KBM-7 (cell line): ENCODE data around the gene SDK1.

ENCODE experiments used
- DNase-seq: peaks from one replicate; pipeline ENCODE4 v3.0.0-alpha.2; 2015
- in situ Hi-C: fragments of 300-500 bp; cut with MboI; formaldehyde crosslinking; loops from 2 replicates; pipeline ENCODE4 v1.14.3; 2020; ENCODE audit warnings: low sequenced_read_pairs, low pct_unique_long_range_greater_than_20kb, mixed read lengths

Gene SDK1

DNA sequence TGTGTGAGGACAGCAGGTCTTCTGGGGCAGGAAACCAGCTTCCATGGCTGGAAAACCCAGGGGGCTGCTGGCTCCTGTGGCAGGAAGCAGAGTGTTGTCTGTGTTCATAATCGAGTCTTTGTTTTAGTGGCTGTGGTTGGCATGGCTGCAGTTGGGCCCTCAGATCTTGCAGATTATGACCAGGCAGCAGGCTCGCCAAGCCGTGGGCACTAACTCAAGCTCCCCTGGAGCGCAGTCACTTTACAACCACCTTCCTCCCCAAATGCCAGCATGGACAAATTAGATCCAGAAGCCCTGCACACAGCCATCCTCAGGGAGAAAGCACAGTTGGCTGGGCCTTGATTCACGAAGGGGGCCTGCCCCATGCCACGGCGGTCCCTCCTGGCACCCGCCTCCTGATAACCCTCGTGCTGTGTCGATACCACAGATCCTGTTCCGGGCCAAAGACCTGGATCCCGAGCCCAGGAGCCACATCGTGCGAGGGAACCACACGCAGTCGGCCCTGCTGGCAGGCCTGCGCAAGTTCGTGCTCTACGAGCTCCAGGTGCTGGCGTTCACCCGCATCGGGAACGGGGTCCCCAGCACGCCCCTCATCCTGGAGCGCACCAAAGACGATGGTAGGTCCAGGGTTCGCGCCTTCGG lies 828.5 kb downstream of the SDK1 start:
- in situ Hi-C loops: no loop called here
- no peak for DNase-seq

DNA sequence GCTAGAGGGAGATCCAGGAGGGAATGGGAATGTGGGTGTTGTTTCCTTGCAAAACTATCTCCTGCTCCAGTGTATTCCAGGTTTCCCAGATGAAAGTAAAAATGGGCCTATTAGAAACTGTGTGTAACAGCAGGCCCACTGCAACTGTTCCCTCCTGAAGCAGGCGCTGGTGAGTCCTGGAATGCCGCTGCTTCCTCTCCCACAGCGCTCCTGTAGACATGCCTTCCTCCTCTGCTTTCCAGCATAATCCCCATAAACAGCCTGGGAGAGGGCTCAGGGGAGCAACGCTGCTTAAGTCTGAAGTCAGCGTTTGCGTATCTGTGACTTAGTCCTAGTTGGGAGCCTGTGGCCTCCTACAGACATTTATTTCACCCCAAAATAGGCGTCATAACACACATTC lies 830.0 kb downstream of the SDK1 start:
- in situ Hi-C loops: no loop called here
- DNase-seq: no peak

GRCh38 chr7:4132221-4132620 lies 831.2 kb downstream of the SDK1 start:
- in situ Hi-C loops: no loop called here
- DNase-seq: no peak

DNA sequence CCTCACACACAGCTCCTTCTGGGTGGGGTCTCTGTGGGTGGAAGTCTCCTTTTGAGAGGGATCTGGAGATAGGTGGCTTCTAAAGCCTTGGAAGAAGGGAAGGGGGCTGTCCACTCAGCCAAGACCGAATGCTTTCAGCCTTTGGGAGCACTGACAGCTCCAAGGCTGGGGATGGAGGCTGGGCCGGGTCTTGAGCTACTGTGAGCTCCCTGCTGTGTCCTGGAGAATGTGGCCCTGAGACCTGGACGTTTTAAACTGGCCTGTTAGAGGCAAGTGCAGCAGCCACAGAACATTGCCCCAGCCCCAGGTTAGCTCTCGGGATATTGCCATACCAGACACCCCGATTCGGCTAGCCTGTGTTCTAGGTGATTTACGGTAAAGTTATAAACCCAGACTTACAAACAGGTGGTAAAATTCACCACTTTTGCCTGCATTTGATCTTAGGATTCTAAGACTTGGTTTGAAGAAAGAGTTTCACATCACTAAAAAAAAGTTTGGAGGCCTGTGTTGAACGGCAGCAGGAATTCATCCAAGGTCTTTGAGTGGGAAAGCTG lies 832.5 kb downstream of the SDK1 start:
- in situ Hi-C loops: no loop called here

DNA sequence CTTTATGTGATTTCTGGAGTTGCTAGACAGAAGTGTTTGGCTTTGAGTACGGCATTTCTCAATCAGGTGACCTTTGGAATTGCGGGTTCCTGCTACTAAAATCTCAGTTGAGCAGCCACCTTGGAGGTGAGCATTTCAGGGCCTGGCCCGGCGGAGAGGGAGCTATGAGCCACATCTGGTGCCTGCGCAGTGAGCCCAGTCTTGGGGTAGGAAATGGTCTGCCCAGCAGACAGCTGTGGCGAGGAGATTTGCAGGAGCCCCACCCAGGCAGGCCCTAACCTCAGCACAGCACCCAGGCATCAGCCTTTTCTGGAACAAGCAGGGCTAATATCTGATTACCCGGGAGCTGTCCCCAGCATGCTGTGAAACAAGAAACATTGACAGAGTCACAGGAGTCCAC lies 833.2 kb downstream of the SDK1 start:
- DNase-seq: no peak
- in situ Hi-C loops: no loop called here

More for the DNA sequence above, 832.5 kb downstream of the SDK1 start:
- DNase-seq: no peak

DNA sequence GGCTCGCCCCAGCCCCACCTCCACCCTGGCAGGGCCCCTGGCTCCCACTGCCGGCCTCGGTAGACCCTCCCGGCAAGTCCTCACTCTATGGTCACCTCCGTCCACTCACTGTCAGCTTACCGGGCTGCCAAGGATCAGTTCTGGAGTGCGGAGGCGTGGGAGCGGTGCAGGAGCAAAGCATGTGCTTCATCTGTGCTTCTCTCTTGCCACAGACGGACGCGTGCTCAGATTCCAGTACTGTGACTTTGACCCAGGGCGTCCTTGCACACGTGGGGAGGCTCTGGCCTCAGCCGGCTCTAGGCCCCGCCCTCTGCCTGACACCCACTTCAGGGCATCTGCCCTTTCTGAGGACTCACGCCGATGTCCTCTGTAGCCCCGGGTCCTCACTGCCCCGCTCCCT lies 833.6 kb downstream of the SDK1 start:
- DNase-seq: no peak
- in situ Hi-C loops: no loop called here

DNA sequence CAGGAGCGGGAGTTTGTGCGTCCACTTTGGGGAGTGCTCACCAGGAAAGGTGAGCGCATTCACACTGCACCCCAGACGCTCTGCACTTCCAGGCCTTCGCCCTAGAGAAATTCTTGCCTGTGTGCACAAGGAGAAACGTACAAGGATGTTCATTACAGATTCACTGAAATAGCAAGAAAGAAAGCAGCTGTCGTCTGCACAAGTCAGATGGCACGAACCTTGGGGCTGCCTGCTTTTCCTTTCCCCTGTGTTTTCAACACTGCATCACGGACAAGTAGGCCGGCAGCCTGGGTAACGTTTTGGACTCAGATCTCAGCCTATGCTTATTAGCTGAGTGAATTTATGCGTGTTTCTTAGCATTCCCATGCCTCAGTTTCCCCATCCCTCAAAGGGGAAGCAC lies 834.2 kb downstream of the SDK1 start:
- in situ Hi-C loops: no loop called here
- no peak for DNase-seq

GRCh38 chr7:4136036-4136435 lies 835.0 kb downstream of the SDK1 start:
- in situ Hi-C loops: no loop called here
- no peak for DNase-seq

- DNase-seq: no peak
- in situ Hi-C loops: no loop called here
These were observed 835.6 kb downstream of the SDK1 start for GRCh38 chr7:4136501-4137110.

GRCh38 chr7:4137552-4137951 lies 836.5 kb downstream of the SDK1 start:
- in situ Hi-C loops: no loop called here
- DNase-seq: no peak

GRCh38 chr7:4138866-4139265 lies 837.8 kb downstream of the SDK1 start:
- DNase-seq: no peak
- in situ Hi-C loops: no loop called here

GRCh38 chr7:4139656-4140625 lies 838.9 kb downstream of the SDK1 start:
- in situ Hi-C loops: no loop called here
- DNase-seq: no peak

DNA sequence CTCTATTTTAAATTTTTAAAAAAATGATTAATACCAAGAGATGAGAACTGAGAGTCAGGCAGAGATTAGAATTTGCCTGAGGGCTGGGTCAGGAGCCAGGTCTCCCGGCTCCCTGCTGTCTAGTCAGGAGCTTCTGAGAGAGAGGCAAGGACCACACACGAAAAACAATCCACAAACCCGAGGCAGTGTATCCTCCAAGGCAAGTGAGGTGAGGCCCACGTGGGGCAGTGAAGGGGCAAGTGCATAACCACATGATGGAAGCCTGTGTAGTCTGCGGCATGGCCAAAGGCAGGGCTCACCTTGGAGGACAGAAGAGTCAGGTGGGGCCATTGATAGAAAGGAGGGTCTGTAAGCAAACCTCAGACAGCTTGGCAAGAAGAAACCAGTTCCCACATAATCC lies 839.9 kb downstream of the SDK1 start:
- DNase-seq: no peak
- in situ Hi-C loops: no loop called here

DNA sequence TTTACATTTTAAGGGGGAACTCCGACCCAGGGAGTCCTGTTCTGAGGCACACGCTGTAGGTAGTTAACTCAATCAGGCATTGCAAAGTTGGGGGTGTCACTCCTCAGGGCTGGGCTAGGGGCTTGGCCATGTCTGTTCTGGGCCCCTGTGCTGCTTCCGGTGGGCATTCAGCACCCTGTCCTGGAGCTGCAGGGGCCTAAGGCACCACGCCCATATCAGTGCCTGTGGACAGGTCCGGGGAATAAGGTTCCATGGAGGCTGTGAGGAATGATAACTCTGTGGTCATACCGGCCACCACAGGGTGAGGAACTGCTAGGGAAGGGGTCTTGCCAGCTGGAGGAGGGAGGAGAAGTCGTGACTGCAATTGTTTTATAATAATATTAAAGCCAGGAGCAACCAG lies 842.0 kb downstream of the SDK1 start:
- no peak for DNase-seq
- in situ Hi-C loops: no loop called here

DNA sequence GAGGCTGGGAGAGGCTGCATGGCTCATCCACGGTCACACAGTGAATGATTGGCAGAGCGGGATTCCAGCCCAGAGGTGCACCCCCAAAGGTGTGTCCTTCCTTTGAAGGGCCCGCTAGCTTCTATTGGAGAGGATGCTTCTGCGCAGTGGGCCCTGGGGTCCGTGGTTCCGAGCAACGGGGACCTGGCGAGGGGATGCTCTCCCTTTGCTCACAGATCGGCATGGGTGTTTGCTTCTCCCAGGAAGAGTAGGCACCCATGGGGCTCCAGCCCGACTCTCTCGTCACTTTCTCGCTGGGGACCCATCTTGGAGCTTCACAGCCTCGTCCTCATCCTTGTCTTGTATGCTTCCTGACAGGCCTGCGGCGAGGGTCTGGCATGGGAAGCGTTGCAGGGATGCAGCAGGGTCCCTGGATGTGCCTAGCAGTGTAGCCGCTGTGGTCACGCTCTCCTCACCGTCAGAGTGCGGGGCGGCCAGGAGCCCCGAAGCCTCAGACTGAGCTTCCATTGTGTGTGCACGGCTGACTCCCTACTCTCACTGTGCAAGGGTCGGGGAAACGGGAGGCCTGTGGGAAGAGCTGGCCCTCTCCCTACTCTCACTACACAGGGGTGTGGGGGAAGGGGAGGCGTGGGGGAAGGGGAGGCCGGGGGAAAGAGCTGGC lies 842.6 kb downstream of the SDK1 start:
- in situ Hi-C loops: no loop called here
- no peak for DNase-seq

DNA sequence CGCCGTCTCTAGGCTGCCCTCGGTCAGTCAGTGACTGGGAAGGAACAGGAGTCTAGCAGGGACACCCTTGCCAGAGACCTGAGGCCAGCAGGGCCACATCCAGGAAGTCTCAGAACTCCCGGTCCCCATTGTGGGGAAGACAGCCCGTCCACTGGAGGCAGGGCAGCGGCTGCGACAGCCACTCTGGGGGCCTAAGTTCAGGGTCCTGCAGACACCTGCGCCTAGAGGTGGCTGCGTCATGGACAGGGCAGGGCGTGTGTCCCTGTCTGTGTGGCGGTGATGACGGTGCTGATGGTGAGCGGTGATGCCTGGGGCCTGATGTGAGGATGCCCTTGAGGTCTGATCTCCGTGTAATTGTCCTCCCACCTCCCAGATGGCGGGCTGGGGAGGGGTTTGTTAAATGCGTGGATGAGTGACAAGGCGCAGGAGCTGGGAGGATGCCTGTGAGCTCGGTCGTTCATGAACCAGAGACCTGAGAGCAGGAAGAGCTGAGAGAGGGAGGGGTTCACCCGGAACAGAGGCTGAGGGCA lies 843.2 kb downstream of the SDK1 start:
- in situ Hi-C loops: no loop called here
- no peak for DNase-seq

GRCh38 chr7:4144811-4145510 lies 843.9 kb downstream of the SDK1 start:
- in situ Hi-C loops: no loop called here
- no peak for DNase-seq

GRCh38 chr7:4145576-4145975 lies 844.5 kb downstream of the SDK1 start:
- DNase-seq: no peak
- in situ Hi-C loops: no loop called here
